Cardiac muscle cell (in vitro differentiated cells and primary cell): ENCODE measurements around the gene ACADSB. TPM values are rescaled to one million over a fixed set of nuclear protein-coding genes. Genes with fewer than 3 reads are reported as not detected.
A peak's percentile ranks its signal among the peaks of the same experiment; 100 is the strongest.

ENCODE experiments used
- DNase-seq, 2 donors: peaks; one replicate each; pipeline versions ENCODE4 v3.0.0 to v3.0.0-alpha.2; 2010 to 2017; ENCODE audit warnings: low read depth in 1 of 2, low spot score in 1 of 2
- H3K27ac ChIP-seq: fragments of 200-600 bp; sonication (generic); 2 replicates; pipeline ENCODE4 v1.5.1; 2016
- H3K27me3 ChIP-seq: fragments of 200-600 bp; sonication (generic); 2 replicates; pipeline ENCODE4 v1.6.0; 2016; ENCODE audit warnings: control low read depth
- H3K36me3 ChIP-seq: fragments of 200-600 bp; sonication (generic); 2 replicates; pipeline ENCODE4 v1.5.1; 2016; ENCODE audit warnings: control low read depth
- H3K4me1 ChIP-seq: fragments of 200-600 bp; sonication (generic); 2 replicates; pipeline ENCODE4 v1.8.1; 2017; ENCODE audit warnings: low read depth, mild to moderate bottlenecking, mixed run types
- H3K4me3 ChIP-seq: fragments of 200-600 bp; sonication (generic); 2 replicates; pipeline ENCODE4 v1.5.1; 2016; ENCODE audit warnings: mild to moderate bottlenecking
- H3K9me3 ChIP-seq: fragments of 200-600 bp; sonication (generic); 2 replicates; pipeline ENCODE4 v1.5.1; 2017; ENCODE audit warnings: low read depth, mild to moderate bottlenecking, control low read depth
- polyA plus RNA-seq: library from polyadenylated mRNA; unstranded; fragments of >200 nt; fragmentation: Nextera tagmentation; extraction: Ambion mirVana; gene quantifications from 2 replicates; pipeline ENCODE4 v1.2.1, GENCODE V29; 2016
- total RNA-seq: library from RNA; depleted of rRNA; stranded (reverse); fragments of >200 nt; gene quantifications from 2 replicates; pipeline ENCODE4 v1.2.3, GENCODE V29; 2016
- TF ChIP-seq, protein P1 (sequence below): IDR thresholded peaks from 2 replicates; pipeline ENCODE4 v1.5.1; 2012; ENCODE audit warnings: low read depth, mild to moderate bottlenecking, low read length

The ACADSB gene
- 14.3 and 14.7 TPM in 2 replicates for total RNA-seq
- 16.0 and 22.0 TPM in 2 replicates for polyA plus RNA-seq

DNA sequence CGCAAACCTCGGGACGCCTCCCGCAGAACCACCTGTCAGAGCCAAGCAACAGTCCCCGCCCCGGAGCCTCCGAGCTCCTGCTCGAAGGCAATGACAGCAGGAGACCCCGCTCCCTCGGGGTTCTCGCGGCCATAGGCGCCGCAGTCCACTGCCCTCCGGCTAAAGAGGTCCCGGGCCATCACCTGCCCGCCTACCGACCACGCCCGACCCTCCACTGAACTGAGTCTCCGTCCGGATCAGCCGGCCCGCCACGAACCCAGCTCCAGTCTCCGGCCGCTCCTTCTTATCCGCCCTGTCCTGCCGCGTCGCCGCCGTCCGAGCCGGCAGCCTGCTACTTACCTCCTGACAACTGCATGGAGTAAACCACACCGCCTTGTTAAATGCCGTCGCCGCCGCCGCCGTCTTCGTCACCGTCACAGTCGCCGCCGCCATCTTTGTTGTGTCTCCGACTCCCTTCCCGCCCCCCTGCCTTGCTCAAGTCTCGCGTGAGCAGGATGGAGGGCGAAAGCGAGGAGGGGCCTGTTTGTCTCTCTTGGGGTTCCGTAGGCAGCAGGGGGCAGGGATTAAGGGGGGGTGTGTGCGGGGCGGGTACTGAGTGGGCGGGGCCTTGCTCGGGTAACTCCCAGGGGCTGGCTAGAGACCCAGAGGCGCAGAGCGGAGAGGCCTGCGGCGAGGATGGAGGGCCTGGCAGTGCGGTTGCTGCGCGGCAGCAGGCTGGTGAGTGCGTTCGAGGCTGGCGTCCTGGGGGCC lies at the start of gene ACADSB, which contains the start of gene IKZF5:
TSS of gene ACADSB (plus strand) at position 652 of the 750 bp plus-strand sequence. CDS start at position 676, 24 bp downstream.
TSS of gene IKZF5 (minus strand) at position 441 of the 750 bp plus-strand sequence. CDS start 10,170 bp downstream, outside the sequence.
- Histone ChIP-seq H3K4me1 (peaks cover 13% of the 10 kb centered on the region), H3K9me3 (no peaks in the 10 kb centered on the region), H3K27ac (peak within 1 kb of the TSS; percentile 94), H3K4me3 (peak within 1 kb of the TSS; percentile 88), H3K36me3 (no peaks in the 10 kb centered on the region), H3K27me3 (no peaks in the 10 kb centered on the region)
- TF ChIP-seq, protein P1, sequence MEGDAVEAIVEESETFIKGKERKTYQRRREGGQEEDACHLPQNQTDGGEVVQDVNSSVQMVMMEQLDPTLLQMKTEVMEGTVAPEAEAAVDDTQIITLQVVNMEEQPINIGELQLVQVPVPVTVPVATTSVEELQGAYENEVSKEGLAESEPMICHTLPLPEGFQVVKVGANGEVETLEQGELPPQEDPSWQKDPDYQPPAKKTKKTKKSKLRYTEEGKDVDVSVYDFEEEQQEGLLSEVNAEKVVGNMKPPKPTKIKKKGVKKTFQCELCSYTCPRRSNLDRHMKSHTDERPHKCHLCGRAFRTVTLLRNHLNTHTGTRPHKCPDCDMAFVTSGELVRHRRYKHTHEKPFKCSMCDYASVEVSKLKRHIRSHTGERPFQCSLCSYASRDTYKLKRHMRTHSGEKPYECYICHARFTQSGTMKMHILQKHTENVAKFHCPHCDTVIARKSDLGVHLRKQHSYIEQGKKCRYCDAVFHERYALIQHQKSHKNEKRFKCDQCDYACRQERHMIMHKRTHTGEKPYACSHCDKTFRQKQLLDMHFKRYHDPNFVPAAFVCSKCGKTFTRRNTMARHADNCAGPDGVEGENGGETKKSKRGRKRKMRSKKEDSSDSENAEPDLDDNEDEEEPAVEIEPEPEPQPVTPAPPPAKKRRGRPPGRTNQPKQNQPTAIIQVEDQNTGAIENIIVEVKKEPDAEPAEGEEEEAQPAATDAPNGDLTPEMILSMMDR, result no peak
- peak; percentile 97 to 99 for DNase-seq

DNA sequence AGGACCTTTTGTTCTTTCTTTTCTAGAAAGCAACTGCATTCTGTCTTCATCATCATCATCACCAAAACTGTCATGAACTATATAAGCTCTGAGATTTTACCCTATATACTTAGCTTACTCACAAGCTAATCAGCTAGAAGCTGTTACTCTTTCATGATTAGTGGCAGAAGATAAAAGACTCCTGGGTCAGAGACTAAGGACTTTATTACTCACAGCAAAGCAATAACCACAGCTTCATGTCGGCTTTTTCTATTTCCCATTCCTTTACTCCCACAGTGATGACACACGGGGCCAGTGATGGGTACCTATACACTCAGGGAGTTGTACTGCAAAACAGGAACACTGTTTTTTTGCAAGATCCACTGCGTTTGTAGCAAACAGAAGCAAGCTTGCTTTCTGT lies 46.4 kb upstream of the ACADSB start:
- no peaks in the 10 kb centered on the region for H3K27me3 ChIP-seq
- no peaks in the 10 kb centered on the region for H3K36me3 ChIP-seq
- H3K4me1 ChIP-seq, result no peaks in the 10 kb centered on the region
- DNase-seq, result no peak
- H3K4me3 ChIP-seq, result no peak overlapping the region
- no peak overlapping the region for H3K27ac ChIP-seq
- TF ChIP-seq, protein P1, result no peak
- H3K9me3 ChIP-seq, result no peaks in the 10 kb centered on the region

DNA sequence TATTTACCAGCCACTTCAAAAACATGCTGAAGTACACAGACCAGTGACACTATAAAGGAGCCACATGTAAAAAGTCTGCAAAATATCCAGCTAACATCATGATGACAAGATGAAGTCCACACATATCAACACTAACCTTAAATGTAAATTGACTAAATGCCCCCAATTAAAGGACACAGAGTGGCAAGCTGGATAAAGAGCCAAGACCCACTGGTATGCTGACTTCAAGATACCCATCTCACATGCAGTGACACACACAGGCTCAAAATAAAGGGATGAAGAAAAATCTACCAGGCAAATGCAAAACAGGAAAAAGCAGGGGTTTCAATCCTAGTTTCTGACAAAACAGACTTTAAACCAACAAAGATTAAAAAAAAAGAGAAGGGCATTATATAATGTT lies 41.9 kb upstream of the ACADSB start:
- no peaks in the 10 kb centered on the region for H3K4me1 ChIP-seq
- no peak overlapping the region for H3K27ac ChIP-seq
- H3K27me3 ChIP-seq, result no peaks in the 10 kb centered on the region
- H3K4me3 ChIP-seq, result no peak overlapping the region
- TF ChIP-seq, protein P1, result no peak
- no peaks in the 10 kb centered on the region for H3K36me3 ChIP-seq
- DNase-seq, result no peak
- no peaks in the 10 kb centered on the region for H3K9me3 ChIP-seq

DNA sequence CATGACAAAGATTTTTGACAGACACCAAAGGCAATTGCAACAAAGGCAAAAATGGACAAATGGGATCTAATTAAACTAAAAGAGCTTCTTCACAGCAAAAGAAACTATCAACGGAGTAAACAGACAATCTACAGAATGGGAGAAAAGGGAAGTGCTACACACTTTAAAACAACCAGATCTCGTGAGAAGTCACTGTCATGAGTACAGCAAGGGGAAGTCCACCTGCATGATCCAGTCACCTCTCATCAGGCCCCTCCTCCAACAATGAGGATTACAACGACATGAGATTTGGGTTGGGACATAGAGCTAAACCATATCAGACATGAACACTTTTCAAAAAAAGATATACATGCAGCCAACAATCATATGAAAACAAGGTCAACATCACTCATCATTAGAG lies 40.1 kb upstream of the ACADSB start:
- no peaks in the 10 kb centered on the region for H3K27me3 ChIP-seq
- TF ChIP-seq, protein P1, result no peak
- H3K27ac ChIP-seq, result no peak overlapping the region
- H3K4me1 ChIP-seq, result no peaks in the 10 kb centered on the region
- no peaks in the 10 kb centered on the region for H3K36me3 ChIP-seq
- DNase-seq, result no peak
- H3K9me3 ChIP-seq, result no peaks in the 10 kb centered on the region
- no peak overlapping the region for H3K4me3 ChIP-seq

DNA sequence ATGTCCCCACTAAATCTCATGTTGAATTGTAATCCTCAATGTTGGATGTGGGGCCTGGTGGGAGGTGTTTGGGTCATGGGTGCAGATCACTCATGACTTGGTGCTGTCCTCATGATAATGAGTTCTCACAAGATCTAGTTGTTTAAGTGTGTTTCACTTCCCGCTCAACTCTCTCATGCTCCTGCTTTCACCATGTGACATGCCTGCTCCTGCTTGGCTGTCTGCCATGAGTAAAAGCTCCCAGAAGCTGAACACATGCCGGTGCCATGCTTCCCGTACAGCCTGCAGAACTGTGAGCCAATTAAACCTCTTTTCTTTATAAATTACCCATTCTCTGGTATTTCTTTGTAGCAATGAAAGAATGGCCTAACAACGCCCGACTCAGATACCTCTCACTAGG lies 34.8 kb upstream of the ACADSB start:
- H3K36me3 ChIP-seq, result no peaks in the 10 kb centered on the region
- no peaks in the 10 kb centered on the region for H3K27me3 ChIP-seq
- H3K4me3 ChIP-seq, result no peak overlapping the region
- peak in 1 of 2 donors; percentile 13 for DNase-seq
- no peak overlapping the region for H3K27ac ChIP-seq
- H3K9me3 ChIP-seq, result no peaks in the 10 kb centered on the region
- TF ChIP-seq, protein P1, result no peak
- H3K4me1 ChIP-seq, result no peaks in the 10 kb centered on the region
